Natural killer cell treated with Interleukin-12 subunit alpha and Interleukin-12 subunit beta and Interleukin-15 and Interleukin-18, amount 100 ng/mL, for 72 hours (primary cell): Measurements from ENCODE around the gene POLDIP3. TPM values are rescaled to one million over a fixed set of nuclear protein-coding genes. Genes with fewer than 3 reads are reported as not detected.

Source experiments
- ATAC-seq, 2 donors: fragments of 150-1000 bp; cut with Tn5 transposase in 1 of 2; sonication (Bioruptor Pico), chemical (Tn5 transposase) in 1 of 2; 2 replicates each; pipeline ENCODE4 v1.10.0; 2021
- DNase-seq: peaks from one replicate; pipeline ENCODE4 v3.0.0; 2022; ENCODE audit warnings: low spot score
- H3K27ac Mint-ChIP-seq, 2 donors: 1 replicate in 1 of 2; 2 replicates in 1 of 2; pipeline ENCODE4 v1.8.0; 2022; ENCODE audit warnings: mixed read lengths in 2 of 2, mild to moderate bottlenecking in 1 of 2, moderate library complexity in 1 of 2
- H3K27me3 Mint-ChIP-seq, 2 donors: 1 replicate in 1 of 2; 2 replicates in 1 of 2; pipeline ENCODE4 v1.8.0; 2022; ENCODE audit warnings: mixed read lengths in 2 of 2
- H3K36me3 Mint-ChIP-seq: one replicate; pipeline ENCODE4 v1.8.0; 2022; ENCODE audit warnings: mixed read lengths
- H3K4me1 Mint-ChIP-seq, 2 donors: 1 replicate in 1 of 2; 2 replicates in 1 of 2; pipeline ENCODE4 v1.8.0; 2022; ENCODE audit warnings: low read depth in 2 of 2, mixed read lengths in 2 of 2, mild to moderate bottlenecking in 1 of 2
- H3K4me3 Mint-ChIP-seq: one replicate; pipeline ENCODE4 v1.8.0; 2022; ENCODE audit warnings: mixed read lengths
- H3K9me3 Mint-ChIP-seq: 2 replicates; pipeline ENCODE4 v1.8.0; 2022; ENCODE audit warnings: mixed read lengths
- total RNA-seq, 2 donors: library from RNA; stranded (reverse); gene quantifications; one replicate each; pipeline ENCODE4 v1.2.3, GENCODE V29; 2022

POLDIP3 gene, protein sequence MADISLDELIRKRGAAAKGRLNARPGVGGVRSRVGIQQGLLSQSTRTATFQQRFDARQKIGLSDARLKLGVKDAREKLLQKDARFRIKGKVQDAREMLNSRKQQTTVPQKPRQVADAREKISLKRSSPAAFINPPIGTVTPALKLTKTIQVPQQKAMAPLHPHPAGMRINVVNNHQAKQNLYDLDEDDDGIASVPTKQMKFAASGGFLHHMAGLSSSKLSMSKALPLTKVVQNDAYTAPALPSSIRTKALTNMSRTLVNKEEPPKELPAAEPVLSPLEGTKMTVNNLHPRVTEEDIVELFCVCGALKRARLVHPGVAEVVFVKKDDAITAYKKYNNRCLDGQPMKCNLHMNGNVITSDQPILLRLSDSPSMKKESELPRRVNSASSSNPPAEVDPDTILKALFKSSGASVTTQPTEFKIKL
- total RNA-seq = 10 to 100 TPM; 61.6 to 78.9 TPM

DNA sequence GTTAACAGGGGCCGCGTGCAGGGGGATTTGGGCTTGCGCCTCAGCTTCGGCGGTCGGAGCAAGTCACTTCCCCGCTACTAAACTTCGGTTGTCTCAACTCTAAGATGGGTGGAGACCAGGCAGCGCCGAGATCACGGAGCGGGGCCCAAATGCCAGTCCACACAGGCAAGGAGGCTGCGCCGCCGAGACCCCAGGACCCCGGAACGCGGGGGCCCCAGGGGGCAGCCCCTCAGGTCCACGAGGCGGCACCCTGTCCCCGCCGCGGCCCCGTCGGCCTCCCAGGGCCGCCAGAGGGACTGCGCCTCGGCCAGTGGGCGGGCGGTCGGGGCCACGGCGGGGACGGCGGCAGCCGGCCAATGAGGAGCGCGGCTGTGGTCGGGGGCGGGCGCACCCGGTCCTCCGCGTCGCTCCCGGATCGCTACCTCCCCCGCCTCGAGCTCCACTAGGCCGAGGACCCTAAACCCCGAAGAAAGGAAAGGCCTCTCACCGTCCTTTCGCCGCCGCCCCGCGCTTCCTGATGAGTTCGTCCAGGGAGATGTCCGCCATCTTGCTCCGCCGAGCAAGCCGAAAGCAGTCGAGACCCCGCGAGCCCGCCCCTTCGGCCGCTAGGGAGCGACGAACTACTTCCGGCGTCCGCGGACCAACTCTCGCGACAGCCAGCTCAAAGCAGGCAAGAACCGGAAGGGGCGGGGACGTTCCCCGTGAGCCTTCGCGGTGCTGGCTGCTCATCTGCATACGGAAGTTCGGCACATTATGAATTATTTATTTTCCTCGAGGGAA, at the start of gene POLDIP3:
POLDIP3 (minus strand) TSS at position 572 of the 780 bp plus-strand sequence; CDS start at position 546, 26 bp downstream.
- H3K4me3 Mint-ChIP-seq = peak within 1 kb of the TSS; percentile 99
- peaks cover 47 to 52% of the 10 kb centered on the region in 2 donors for H3K4me1 Mint-ChIP-seq
- DNase-seq (peak; percentile 99), ATAC-seq (peak; percentile 80 to 87)
- H3K27me3 Mint-ChIP-seq = no peaks in the 10 kb centered on the region
- H3K27ac Mint-ChIP-seq = peak within 1 kb of the TSS; percentile 100
- no peaks in the 10 kb centered on the region for H3K9me3 Mint-ChIP-seq
- peaks cover 10% of the 10 kb centered on the region for H3K36me3 Mint-ChIP-seq

DNA sequence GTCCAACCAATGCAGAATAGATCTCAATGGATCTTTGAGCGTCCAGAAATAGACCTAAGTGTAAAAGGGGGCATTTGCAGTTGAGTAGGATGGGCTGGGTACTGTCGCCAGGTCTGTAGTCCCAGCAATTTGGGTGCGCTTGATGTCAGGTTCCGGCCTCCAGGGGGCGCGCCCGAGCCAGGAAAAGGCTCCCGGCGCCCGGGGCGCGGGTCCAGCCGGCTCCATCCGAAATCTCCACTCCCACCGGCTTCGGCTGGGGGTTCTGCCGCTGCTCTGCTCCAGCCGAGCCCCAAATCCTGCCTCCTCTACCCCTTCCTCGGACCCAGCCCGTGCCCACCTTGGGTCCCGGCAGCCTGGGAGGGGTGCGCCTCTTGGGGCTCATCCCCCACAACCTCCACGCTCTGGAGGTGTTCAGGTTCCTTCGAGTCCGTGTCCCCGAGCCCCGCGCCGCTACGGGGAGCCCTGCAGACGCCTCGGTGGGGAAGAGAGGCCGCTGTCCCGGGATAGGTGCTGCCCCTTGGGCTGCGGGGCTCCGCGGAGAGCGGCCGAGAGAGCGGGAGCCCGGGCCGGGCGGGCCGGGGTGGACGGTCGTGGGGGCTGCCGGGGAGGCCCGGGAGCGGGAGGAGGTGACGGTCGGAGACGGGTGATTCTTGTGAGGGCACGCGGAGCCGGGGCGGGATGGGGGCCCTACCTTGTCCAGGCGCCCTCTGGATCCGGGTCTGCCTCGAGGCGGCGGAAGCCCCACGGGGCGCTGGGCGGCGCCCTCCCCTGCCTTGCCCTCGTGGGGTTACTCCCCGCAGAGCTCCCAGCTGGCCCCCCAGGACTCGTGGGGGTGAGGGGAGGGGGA, 47.5 kb upstream of the POLDIP3 start:
- Mint-ChIP-seq H3K9me3 (no peaks in the 10 kb centered on the region), H3K4me1 (peaks cover 5 to 7% of the 10 kb centered on the region in 2 donors), H3K27me3 (no peaks in the 10 kb centered on the region), H3K4me3 (peak overlapping the region; percentile 34), H3K36me3 (no peaks in the 10 kb centered on the region), H3K27ac (no peak overlapping the region)
- ATAC-seq = peak; percentile 84 to 85
- DNase-seq = peak; percentile 85

DNA sequence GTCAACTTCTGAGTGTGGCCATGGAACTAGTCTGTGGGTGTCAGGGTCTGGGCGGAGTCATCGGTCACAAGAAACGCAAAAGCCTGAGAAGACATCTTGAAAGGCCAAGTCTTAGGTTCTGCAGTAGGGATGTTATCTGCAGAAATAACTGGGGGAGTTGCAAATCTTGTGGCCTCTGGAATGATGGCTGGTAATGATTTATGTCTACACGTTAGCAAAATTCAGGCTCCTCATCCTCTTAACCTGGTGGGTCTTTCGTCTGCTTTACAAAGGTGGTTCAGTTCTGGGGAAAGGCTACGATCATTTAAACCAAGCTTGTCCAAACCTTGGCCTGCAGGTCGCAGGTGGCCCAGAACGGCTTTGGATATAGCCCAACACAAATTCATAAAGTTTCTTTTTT, 41.9 kb upstream of the POLDIP3 start:
- DNase-seq (no peak), ATAC-seq (no peak)
- no peaks in the 10 kb centered on the region for H3K27me3 Mint-ChIP-seq
- H3K4me1 Mint-ChIP-seq = peaks cover 5 to 8% of the 10 kb centered on the region in 2 donors
- no peaks in the 10 kb centered on the region for H3K9me3 Mint-ChIP-seq
- H3K4me3 Mint-ChIP-seq = no peak overlapping the region
- no peaks in the 10 kb centered on the region for H3K36me3 Mint-ChIP-seq
- H3K27ac Mint-ChIP-seq = no peak overlapping the region

DNA sequence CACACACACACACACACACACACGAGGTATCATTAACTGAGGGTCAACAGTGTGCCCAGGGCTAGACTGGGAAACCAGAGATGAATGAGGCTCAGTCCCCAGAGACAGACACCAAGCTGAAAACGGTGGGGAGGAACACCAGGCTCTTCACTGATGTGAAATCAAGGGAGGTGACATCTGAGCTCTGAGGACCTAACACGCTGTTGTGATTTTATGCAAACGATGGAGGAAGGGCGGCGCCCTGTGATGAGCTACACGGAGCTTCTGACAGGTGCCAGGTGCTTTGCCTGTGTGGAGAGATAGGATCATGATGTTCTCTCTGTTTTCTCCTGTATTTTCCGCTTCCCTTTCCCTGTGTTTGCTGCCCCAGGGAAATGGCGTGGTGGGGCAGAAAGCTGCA, 41.0 kb upstream of the POLDIP3 start:
- Mint-ChIP-seq H3K4me3 (no peak overlapping the region), H3K9me3 (no peaks in the 10 kb centered on the region), H3K27me3 (no peaks in the 10 kb centered on the region), H3K36me3 (no peaks in the 10 kb centered on the region), H3K4me1 (peaks cover 5 to 11% of the 10 kb centered on the region in 2 donors), H3K27ac (peak overlapping the region in 1 of 2 donors; percentile 51)
- ATAC-seq = no peak
- DNase-seq = no peak

DNA sequence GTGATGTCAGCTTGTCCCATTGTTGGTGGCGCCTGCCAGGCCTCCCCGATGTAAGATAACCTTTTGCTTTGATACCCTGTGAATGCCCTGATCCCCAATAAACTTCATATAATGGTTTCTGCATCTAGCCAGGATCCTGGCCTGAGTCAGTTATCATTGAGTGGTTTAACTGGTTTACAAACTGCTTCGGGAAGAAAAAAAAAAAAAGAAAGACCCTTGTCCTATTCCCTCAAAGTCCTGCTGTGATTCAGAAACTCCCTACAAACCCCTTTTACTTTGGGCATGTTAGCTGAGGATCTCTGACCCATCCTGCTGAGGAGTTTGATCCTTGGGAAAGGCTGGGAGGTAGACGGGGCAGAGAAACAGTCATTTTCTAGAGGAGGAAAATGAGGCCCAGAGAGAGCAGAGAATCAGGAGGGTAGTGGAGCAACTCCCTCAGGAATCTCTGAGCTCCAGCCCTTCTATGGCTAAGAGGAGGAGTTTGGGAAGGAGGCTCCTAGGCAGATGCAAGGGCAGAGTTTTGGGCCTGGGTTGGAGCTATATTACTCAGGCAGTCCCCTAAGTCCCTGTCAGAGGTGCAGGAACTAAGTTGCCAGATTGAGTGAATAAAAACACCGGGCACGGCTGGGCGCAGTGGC, 39.9 kb upstream of the POLDIP3 start:
- no peak overlapping the region for H3K27ac Mint-ChIP-seq
- no peak overlapping the region for H3K4me3 Mint-ChIP-seq
- ATAC-seq (no peak), DNase-seq (no peak)
- no peaks in the 10 kb centered on the region for H3K36me3 Mint-ChIP-seq
- no peaks in the 10 kb centered on the region for H3K9me3 Mint-ChIP-seq
- peaks cover 5 to 11% of the 10 kb centered on the region in 2 donors for H3K4me1 Mint-ChIP-seq
- no peaks in the 10 kb centered on the region for H3K27me3 Mint-ChIP-seq

DNA sequence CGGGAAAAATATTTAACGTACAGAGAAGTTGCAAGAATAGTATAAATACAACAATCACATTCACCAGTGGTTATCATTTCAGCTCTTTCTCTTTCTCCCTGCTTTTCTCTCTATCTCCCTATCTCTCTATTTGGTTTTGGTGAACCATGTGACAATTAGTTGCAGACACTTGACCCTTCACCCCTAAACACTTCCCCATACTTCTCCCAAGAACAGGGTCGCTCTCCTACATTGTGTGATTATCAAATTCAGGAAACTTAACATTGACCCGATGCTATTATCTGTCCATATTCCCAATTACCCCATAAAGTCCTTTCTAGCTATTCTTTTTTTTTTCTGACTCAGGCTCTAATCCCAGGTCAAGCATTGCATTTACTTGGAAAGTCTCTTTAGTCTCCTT, 39.3 kb upstream of the POLDIP3 start:
- ATAC-seq (no peak), DNase-seq (no peak)
- Mint-ChIP-seq H3K36me3 (no peaks in the 10 kb centered on the region), H3K4me1 (peaks cover 5 to 11% of the 10 kb centered on the region in 2 donors), H3K4me3 (no peak overlapping the region), H3K9me3 (no peaks in the 10 kb centered on the region), H3K27ac (no peak overlapping the region), H3K27me3 (no peaks in the 10 kb centered on the region)

DNA sequence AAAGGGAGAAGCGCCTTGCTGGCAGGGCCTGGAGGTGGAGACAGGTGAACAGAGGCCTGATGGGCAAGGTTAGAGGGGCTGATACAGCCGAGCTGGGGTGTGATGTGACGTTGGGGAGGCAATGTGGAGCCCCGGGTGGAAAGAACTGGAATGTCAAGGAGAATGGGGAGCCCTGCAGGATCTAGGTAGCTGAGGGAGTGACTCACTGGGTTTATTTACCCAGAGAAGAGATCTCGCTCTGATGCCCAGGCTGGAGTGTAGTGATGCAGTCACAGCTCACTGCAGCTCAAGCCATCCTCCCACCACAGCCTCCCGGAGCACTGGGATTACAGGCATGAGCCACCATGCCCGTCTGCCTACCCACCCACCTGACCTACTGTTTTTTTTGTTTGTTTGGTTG, 36.5 kb upstream of the POLDIP3 start:
- no peak for DNase-seq
- no peak overlapping the region for H3K4me3 Mint-ChIP-seq

DNA sequence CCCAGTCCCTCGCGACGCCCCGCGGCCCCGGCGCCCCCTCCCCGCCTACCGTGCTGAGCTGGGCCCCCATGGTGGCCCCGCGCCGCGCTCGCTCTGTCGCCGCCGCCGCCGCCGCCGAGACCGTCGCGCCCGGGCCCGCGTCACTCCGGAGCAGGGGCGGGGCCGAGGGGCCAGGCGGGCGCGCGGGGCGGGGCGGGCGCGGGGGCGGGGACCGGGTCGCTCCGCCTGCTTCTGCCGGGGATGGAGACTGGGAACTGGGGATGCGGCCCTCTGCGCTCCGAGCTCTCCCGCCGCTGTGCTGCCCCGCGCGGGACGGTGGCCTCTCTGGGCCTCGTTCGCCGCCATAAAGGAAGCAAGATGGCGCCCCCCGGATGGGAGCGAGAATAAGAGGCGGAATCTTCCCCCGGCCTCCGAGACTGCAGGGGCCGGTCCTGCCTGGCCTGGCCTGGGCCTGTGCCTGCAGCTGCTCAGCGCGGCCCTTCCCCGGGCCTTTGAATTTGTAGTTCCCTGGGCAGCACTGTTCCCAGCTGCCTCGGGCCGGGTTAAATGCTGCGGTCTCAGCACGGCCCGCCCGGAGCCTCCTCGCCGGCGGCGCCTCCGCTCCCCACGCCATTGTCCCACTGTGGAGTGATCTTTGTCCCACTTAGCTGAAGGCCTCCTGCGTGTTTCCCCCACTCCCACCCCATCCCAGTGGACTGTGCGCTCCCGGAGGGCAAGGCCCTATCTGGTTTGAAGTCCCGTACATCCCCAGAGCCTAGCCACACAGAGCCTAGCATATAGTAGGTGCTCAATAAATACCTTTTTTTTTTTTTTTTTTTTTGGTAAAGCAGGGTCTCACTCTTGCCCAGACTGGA, 34.8 kb upstream of the POLDIP3 start, which contains the start of gene CYB5R3:
CYB5R3 (minus strand) TSS at position 147 of the 854 bp plus-strand sequence; CDS start at position 70, 77 bp downstream.
- H3K4me1 Mint-ChIP-seq = peaks cover 15 to 24% of the 10 kb centered on the region in 2 donors
- H3K4me3 Mint-ChIP-seq = peak within 1 kb of the TSS; percentile 99
- peak within 1 kb of the TSS; percentile 85 to 87 for H3K27ac Mint-ChIP-seq
- DNase-seq (peak; percentile 85), ATAC-seq (peak; percentile 91 to 95)
- no peaks in the 10 kb centered on the region for H3K9me3 Mint-ChIP-seq
- H3K36me3 Mint-ChIP-seq = no peaks in the 10 kb centered on the region
- H3K27me3 Mint-ChIP-seq = no peaks in the 10 kb centered on the region

More for the DNA sequence above, 36.5 kb upstream of the POLDIP3 start:
- H3K4me1 Mint-ChIP-seq = peaks cover 12 to 13% of the 10 kb centered on the region in 2 donors
- H3K27ac Mint-ChIP-seq = no peak overlapping the region
- ATAC-seq = no peak
- H3K9me3 Mint-ChIP-seq = no peaks in the 10 kb centered on the region
- H3K27me3 Mint-ChIP-seq = no peaks in the 10 kb centered on the region
- H3K36me3 Mint-ChIP-seq = no peaks in the 10 kb centered on the region

DNA sequence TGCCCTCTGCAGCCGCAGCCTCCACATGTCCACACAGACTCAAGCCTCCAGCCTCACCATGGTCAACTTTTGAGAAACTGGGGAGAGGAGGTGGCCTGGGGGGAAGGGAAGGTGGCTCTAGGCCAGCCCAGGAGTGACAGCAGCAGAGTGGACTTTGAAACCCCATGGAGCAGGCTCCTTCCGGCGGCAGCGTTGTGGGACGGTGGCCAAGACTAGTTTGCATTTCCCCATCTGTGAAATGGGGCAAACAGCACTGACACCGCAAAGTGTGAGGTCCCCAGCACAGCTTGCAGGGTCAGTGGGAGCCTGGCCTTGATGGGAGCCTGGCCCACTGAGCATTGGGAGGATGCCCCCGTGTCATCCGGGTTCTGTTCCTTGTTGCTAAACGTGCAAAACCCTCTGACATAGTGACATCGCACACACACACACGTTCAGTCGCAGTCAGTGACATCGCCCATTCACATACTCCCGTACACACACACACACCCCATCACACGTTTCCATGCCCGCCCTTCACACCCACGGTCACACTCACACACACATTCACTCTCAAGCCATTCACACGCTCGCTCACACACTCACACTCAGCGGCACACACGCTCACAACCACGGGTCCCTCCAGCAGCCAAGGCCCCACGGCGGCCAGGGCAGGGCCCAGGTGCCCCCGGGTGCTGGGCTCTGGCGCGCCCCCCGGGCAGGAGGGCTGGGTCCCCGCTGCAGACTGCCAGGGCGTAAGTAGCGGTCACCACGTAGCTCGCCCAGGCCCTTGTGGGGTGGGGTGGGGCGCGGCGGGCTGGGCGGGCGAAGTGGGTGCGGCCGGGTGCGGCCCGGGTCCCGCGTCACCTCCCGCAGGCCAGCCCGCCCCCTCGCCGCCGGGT, 33.9 kb upstream of the POLDIP3 start:
- Mint-ChIP-seq H3K27ac (peak overlapping the region; percentile 85 to 87), H3K27me3 (no peaks in the 10 kb centered on the region), H3K4me3 (peak overlapping the region; percentile 99), H3K9me3 (no peaks in the 10 kb centered on the region), H3K36me3 (no peaks in the 10 kb centered on the region), H3K4me1 (peaks cover 19 to 29% of the 10 kb centered on the region in 2 donors)
- no peak for DNase-seq
- ATAC-seq = peak; percentile 82 to 83

DNA sequence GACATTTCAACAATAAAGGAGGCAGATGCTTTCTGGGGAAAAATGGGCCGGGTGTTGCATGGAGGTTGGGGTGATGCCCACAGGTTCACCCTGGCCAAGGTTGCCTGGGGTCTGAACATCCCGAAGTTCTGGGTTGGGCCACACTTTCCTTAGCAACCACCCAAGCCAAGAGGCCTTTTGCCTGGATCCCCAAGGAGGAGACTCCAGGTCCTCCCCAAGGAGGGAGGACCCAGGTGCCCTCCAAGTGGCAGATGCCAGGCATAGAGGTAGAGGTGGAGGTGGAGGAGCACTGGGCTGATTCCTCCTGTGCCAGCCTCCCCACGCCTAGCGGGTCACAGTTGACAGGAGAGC, 33.3 kb upstream of the POLDIP3 start:
- H3K9me3 Mint-ChIP-seq = no peaks in the 10 kb centered on the region
- H3K4me3 Mint-ChIP-seq = peak overlapping the region; percentile 99
- peak overlapping the region; percentile 85 to 87 for H3K27ac Mint-ChIP-seq
- H3K36me3 Mint-ChIP-seq = no peaks in the 10 kb centered on the region
- peaks cover 19 to 29% of the 10 kb centered on the region in 2 donors for H3K4me1 Mint-ChIP-seq
- no peaks in the 10 kb centered on the region for H3K27me3 Mint-ChIP-seq
- ATAC-seq (no peak), DNase-seq (no peak)

DNA sequence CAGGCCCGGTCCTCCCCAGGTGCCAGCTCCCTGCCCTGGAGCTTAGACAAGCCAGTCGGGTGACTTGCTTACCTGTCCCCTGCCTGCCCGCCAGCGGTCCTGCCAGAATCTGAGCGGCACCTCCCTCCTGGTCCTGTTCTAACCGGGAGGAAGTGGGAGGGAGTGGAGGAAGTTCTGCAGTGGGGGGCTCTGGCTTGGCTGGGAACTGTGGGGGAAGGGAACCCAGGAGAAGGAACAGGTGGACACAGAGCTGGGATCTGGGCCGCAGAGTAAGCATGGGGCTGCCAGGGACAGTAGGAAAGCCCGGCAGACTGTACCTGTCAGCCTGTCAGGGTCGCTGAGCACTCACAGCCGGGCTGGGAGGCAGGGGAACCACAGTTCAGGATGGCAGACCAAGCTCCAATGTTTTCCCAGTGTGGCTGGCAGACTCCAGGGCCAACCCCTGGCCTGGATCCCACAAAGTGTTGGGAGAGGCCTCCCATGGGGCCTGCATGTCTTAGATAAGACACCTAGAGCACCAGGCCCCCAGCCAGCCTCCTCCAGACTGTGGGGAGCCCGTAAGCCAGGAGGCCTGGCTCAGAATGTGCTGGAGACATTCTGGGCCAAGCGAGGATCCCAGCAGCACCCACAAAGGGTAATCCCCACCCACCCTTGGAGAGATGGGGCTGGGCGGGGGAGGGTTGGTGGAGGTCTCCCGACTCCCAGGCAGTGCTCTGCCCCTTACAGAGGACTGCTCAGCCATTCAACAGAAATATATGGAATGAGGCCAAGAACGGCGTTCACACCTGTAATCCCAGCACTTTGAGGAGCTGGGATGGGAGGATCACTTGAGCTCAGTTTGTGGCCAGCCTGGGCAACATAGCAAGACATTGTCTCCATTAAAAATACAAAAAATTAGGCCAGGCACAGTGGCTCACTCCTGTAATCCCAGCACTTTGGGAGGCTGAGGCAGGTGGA, 32.2 kb upstream of the POLDIP3 start:
- peak overlapping the region; percentile 85 to 87 for H3K27ac Mint-ChIP-seq
- DNase-seq (no peak), ATAC-seq (no peak)
- peak overlapping the region; percentile 99 for H3K4me3 Mint-ChIP-seq
- no peaks in the 10 kb centered on the region for H3K27me3 Mint-ChIP-seq
- H3K9me3 Mint-ChIP-seq = no peaks in the 10 kb centered on the region
- H3K36me3 Mint-ChIP-seq = no peaks in the 10 kb centered on the region
- peaks cover 19 to 29% of the 10 kb centered on the region in 2 donors for H3K4me1 Mint-ChIP-seq
